ENCODE data around the gene IL1R2. TPM values are rescaled to one million over a fixed set of nuclear protein-coding genes. Genes with fewer than 3 reads are reported as not detected.

Gene IL1R2
- total and polyA plus RNA-seq, 2 of the 13 experiments (the other 11 are each of a cell fraction or from before 2014, with no cell fraction given), result 3.6 to 7.3 TPM

GRCh38 chr2:102027036-102027980 lies 35.5 kb downstream of the IL1R2 start (continued):
- no peak for TF ChIP-seq SNAPC2 (CRISPR knock-in tag; IDR thresholded peaks at IDR 0.05)
- TF ChIP-seq ELF4 (CRISPR knock-in tag; IDR thresholded peaks at IDR 0.05; ENCODE audit: borderline replicate concordance), result no peak
- TF ChIP-seq GATAD2A (CRISPR knock-in tag; IDR thresholded peaks at IDR 0.05), result peak; percentile 14; the same call in 1 of the 2 replicates
- TF ChIP-seq CBX2 (IDR thresholded peaks at IDR 0.05; ENCODE audit: low read depth, low read length), result no peak
- TF ChIP-seq CBX2 (CRISPR knock-in tag; IDR thresholded peaks at IDR 0.05; ENCODE audit: low read depth), result no peak
- no peak for TF ChIP-seq ERF (CRISPR knock-in tag; IDR thresholded peaks at IDR 0.05)
- TF ChIP-seq ZMAT5 (CRISPR knock-in tag; IDR thresholded peaks at IDR 0.05; ENCODE audit: borderline replicate concordance, low read depth), result no peak
- TF ChIP-seq E2F5 (CRISPR knock-in tag; conservative IDR thresholded peaks at IDR 0.05), result no peak
- TF ChIP-seq DNMT3B (CRISPR knock-in tag; conservative IDR thresholded peaks at IDR 0.05), result 0 out of 2 replicates have a peak, but pooled peaks have one; percentile 32
- TF ChIP-seq ZNF264 (CRISPR knock-in tag; IDR thresholded peaks at IDR 0.05), result no peak
- TF ChIP-seq TAF15 (IDR thresholded peaks at IDR 0.05; ENCODE audit: low read depth, low read length, poor library complexity, severe bottlenecking), result no peak
- TF ChIP-seq BORCS8-MEF2B (CRISPR knock-in tag; IDR thresholded peaks at IDR 0.05), result peak; percentile 61; the same call in 1 of the 2 replicates
- no peak for TF ChIP-seq GLI4 (CRISPR knock-in tag; IDR thresholded peaks at IDR 0.05; ENCODE audit: borderline replicate concordance)
- no peak for TF ChIP-seq CSRNP2 (CRISPR knock-in tag; conservative IDR thresholded peaks at IDR 0.05; ENCODE audit: low read depth)
- TF ChIP-seq ZNF224 (CRISPR knock-in tag; IDR thresholded peaks at IDR 0.05), result no peak
- TF ChIP-seq TAF1 (CRISPR knock-in tag; IDR thresholded peaks at IDR 0.05), result no peak
- 0 out of 2 replicates have a peak, but pooled peaks have one; percentile 37 for TF ChIP-seq ZMYM4 (CRISPR knock-in tag; IDR thresholded peaks at IDR 0.05)
- TF ChIP-seq RBFOX2 (IDR thresholded peaks at IDR 0.05; ENCODE audit: low read depth, low read length), result peak; percentile 52
- no peak for TF ChIP-seq CEBPZ (IDR thresholded peaks at IDR 0.05; ENCODE audit: low read length)
- no peak for TF ChIP-seq ZNF747 (CRISPR knock-in tag; IDR thresholded peaks at IDR 0.05; ENCODE audit: borderline replicate concordance)
- no peak for TF ChIP-seq ZNF432 (CRISPR knock-in tag; IDR thresholded peaks at IDR 0.05; ENCODE audit: borderline replicate concordance)
- TF ChIP-seq CAMTA2 (CRISPR knock-in tag; IDR thresholded peaks at IDR 0.05; ENCODE audit: borderline replicate concordance), result no peak
- no peak for TF ChIP-seq ZNF589 (CRISPR knock-in tag; conservative IDR thresholded peaks at IDR 0.05)
- no peak for TF ChIP-seq MYC (CRISPR knock-in tag; IDR thresholded peaks at IDR 0.05; ENCODE audit: borderline replicate concordance)
- TF ChIP-seq ZNF549 (CRISPR knock-in tag; IDR thresholded peaks at IDR 0.05), result no peak
